GM21825 (cell line): ENCODE data around the gene SHANK1.

Experiments
- ATAC-seq: cut with Tn5 transposase; IDR thresholded peaks from one replicate; pipeline ENCODE4 v1.9.1; 2021; ENCODE audit warnings: mild to moderate bottlenecking, moderate library complexity; ENCODE audit not compliant: unreplicated experiment

Gene SHANK1

DNA sequence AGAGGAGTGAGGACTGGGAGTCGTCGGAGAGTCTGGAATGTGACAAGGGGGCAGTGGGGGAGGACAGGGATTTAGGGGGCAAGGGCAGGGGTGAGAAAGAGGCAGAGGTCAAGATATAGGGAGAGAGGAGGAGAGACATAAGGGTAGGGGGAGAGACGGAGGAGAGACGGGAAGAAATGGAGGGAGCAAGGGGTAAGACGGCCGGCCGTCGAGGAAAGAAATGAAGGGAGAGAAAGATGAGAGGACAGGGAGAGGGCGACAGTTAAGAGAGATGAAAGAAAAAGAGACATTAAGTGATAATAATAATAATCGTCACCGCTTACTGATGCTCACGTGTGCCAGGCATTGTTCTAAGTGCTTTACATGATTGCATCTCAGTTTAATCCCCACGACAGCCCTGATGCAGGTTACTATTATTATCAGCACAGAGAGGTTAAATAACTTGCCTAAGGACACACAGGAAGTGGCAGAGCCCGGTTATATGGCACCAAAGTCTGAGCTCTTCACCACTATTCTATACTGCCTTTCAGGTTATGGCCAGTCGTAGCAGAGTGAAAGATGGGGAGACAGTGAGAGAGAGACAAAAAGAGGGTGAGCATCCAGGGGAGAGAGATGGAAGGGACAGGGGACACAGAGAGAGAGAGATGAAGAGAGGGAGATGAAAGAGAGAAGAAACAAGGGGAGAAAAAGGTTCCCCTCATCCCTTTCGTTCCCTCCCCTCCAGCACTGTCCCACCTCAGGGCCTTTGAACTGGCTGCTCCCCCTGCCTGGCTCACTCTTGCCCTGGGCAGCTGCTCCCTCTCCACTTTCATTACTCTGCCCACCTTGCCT lies 56.7 kb downstream of the SHANK1 start:
- ATAC-seq = no peak

DNA sequence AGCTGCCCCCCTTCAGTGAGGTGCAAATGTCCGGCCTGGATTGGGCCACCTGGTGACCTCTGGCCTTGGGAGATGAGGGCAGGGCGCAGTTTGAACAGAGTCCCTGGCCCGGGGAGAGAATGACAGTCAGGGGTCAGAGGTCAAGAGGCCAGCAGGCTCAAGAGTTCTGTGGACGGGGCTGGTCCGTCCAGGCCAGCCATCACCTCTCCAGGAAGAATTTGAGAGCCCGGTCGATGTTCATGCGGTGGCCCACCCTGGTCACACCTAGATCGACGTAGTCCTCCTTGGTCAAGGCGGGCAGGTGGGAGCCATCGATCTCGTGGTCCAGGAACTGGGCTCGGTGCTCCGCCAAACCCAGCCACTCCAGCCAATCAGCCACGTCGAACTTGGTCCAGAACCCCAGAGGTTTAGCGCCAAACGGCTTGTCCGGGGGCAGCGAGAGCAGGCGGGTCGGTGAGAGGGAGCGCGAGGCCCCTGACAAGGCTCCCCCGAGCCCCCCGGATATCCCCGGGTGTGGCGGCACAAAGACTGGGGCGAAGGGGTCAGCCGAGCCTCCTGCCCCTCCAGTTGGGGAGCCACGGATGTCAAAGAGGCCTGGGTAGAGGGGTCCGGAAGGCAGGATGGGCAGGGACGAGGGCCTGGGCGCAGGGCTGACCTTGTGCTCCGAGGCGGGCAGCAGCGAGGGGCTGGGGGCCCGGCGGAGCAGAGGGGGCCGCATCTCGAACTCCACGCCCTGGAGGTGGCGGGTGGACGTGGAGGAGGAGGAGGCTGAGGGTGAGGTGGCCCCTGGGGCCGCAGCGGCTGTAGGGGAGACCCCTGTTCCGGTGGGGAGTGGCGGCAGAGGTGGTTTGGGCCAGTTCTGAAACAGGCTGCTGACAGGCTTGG lies 57.6 kb downstream of the SHANK1 start:
- ATAC-seq = no peak

DNA sequence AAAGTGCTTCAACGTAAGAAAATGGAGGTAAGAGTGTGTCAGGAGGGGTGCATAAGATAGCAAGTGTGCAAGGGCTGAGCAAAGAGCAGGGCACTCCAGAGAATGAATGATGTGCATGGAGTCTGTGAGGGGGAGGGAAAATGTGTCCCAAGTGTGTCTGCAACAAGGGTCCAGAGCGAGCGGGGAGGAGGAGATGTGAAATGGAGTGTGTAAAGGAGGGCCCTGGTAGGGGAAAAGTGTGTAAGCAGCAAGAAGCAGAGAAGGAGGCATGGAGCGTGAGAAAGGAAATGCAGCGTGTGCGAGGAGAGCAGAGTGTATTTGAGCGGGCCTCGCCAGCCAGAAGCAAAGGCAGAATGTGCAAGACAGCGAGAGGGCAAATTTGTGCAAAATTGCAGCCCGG lies 58.6 kb downstream of the SHANK1 start:
- ATAC-seq = no peak

DNA sequence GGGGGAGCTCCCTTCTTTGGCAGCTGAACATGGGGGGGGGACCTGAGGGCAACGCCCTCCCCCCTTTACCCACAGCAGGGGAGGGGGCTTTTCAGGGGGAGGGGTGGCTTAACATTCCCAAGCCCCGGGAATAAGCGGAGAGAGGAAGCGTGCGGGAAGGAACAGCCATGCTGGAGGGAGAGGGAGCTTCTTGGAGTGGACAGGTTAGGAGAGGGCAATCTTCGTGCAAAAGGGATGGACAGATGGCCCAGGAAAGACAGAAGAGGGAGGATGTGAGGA lies 59.6 kb downstream of the SHANK1 start:
- ATAC-seq = no peak

DNA sequence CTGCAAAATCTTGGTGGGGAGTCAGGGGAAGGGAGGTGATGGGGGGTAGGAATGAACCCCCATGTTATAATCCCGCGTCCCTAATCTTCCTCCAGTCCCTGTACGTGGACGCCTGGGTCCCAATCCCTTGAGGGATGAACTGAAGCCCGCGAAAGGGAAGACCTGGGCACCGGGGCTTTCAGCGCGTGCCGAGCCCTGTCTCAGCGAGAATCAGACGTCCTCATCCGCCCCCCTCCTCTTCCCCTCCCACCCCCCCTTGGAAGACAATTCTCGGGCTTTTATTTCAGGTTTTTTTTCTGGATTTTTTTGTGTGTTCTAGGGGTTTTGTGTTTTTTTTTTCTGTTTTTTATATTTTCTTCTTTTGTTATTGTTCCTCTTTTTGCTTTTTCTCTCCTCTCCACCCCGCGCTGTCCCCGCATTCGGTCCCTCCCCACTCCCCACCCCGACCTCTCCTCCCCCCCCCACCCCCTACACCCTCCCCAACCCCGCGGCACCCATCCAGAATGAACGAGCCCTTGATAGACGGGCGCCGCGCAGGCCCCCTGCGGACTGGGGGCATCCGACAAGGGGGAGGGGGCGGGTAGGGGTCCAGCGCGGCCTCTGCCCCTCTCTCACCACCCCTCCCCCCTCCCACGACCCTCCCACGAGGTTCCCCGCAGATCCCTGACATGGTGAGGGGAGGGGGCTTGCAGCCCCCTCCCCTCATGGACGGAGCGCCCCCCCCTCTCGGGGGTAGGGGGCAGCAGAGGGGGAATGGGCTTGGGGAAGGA lies 60.1 kb downstream of the SHANK1 start:
- no peak for ATAC-seq

DNA sequence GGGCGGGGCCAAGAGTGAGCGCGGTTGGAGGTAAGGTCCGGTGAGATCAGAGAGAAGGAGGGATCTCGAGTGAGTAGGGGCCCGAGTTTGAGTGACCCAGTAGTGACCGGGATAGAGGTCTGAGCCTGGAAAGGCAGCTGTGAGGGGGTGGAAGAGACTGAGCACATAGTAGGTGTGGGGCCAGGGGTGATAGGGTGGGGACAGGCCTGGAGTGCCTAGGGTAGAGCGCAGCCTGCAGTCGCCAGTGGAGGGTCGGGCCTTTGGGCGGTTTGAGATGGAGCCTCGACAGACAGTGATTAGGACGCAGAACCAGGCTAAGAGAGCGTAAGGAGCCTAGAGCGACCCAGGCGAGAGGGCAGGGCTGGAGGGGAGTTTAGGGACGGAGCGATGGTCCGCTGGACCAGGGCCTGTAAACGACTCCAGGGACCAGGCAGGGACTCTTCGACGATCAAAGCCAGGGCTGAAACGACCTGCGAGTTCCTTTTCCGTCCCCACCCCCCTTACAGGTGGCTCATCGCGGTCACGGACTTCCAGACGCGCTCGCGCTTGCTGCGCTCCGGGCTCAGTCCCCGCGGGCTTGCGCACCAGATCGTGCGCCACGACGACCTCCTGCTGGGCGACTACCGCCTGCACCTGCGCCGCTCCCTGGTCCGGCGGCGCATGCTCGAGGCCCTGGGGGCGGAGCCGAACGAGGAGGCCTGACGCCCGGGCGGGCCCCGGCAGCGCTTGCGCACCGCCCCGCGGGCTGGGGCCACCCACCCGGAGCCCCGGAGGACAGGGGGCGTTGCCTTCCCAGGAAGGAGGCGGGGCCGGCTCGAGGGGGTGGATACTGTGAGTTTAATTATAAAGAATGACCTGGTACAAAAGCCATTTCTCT lies 60.9 kb downstream of the SHANK1 start:
- no peak for ATAC-seq

DNA sequence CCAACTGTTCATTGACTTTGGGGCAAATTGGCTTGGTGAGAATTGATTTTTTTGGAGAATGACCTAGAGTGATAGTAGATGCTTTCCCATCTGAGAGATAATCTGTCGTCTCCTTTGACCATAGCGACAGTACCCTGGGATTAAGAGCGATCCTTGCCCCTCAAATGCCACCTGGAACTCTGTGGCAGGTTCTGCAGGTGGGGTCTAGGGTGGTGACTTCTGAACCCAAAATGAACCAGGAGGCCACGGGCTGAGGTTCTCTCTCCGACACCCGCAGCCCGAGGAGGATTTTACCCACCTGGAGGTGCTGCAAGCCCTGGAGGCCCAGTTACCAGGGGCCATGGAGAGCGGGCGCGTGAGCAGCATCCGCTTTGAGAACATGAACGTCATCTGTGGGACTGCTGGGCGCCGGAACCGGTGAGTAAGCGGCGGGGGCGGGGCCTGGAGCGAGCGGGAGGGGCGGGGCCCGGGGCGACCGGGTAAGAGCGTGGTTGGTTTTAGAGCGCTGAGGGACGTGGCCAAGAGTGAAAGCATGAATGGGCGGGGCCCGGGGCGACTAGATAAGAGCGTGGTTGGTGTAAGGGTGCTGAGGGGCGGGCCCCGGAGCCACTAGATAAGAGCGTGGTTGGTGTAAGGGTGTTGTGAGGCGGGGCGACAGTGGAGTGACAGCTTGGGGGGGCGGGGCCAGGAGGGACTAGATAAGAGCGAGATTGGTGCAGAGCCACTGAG lies 61.7 kb downstream of the SHANK1 start:
- ATAC-seq = peak; percentile 49

DNA sequence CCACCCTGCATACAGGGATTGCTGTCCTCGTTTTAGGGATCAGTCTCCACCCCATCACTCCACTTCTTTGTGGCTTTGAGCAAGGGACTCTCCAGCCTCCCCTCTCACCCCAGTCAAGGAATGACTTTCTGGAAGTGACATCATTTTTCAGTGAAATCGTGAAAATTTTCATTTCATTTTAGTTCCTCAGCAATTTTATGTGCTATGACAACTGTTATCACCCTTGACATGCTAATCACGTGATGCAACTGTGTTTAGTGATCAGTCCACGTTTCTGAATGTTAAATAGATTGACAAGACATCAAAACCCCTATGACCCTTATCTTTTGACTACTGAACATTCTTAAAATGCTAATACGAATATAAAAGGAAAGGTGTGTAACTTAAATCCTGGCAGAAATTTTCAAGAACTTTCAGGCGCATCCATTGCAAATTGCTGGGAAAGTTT lies 62.4 kb downstream of the SHANK1 start:
- no peak for ATAC-seq

DNA sequence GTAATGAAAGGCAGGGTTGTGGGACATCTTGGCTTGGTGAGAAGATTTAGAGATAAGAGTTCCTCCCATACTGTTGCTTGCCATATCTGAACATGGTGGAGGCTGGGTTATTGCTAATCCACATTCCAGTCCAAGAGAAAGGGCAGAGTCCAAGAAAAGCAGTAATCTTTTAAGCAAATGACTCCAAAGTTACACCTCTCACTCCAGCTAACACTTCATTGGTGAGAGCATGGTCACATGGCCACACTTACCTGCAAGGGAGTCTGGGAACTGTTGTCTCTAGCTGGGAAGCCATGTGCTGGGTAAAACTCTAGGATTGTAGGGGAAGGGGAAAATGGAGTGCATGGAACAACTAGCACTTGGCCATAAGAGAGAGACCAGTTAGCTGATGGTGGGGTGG lies 64.7 kb downstream of the SHANK1 start:
- ATAC-seq = no peak

DNA sequence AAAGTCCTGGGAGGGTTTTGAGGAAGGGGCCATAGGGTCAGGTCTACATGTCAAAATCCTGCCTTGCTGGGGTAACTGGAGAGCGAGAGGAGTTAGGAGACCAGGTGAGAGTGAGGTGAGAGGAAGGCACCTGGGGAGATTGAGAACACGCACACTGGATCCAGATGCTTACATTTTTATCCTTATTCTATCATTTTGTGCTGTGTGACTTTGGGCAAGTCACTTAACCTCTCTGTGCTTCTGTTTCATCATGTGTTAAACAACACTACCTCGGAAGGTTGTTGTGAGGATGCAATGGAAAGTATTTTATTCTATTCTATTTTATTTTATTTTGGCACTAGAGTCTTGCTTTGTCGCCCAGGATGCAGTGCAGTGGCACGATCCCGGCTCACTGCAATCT lies 66.9 kb downstream of the SHANK1 start:
- ATAC-seq = no peak

DNA sequence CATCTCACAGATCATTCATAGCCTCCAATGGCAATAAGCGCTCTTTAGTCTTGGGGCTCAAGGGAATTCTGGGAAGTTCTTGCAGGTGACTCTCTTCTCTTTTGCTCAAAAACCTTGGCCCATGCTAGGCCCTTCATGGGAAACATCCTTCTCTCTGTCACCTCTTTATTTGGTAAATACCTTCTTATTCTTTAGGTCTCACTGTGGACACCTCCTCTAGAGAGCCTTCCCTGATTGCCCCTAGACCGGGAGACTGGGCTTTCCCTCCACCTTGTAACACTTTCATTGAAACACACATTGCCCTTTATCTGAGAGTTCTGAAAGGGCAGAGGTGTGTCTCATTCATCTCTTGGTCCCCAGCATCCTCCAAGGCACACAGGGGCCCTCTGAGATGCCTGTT lies 68.4 kb downstream of the SHANK1 start:
- no peak for ATAC-seq

DNA sequence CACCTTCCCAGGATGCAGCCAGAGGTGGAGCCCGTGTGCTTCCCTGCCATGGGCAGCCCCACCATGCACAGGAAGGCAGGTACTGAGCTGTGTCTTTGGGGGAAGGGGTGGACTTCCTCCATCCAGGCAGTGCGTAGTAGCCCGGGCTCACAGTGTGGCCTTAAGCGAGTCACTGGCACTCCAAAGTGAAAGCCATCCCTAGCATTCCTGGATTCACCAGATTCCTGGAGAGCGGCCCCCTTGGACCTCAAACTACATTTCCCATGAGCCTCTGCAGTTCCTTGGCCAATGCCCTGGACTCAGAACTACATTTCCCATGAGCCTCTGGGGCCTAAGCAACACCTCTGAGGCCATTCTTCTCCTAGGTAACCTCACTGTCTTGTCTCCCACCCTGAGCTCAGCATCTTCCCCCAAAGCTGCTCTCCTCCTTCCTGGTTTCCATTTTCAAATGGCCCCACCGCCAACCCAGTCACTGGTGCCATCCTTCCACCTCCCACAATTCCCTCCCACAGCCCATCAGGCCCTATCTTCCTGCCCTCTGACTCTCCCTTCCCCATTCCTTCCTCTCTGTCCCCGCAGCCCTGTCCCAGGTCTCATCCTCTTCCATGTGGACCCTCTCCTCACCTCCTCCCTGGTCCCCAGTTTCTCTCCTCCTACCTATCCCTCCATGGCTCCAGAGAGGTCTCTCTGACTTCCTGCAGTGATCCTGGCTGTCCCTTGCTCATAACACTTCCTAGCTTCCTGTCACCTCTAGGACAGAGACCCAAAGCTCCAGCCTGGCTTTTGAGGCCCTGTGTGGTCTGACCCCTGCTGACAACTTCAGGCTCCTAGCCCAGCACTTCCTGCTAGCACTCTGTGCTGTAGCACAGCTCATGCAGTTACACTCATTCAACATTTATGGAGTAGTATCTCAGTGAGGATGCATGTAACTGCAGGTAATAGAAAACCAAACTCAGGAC lies 69.9 kb downstream of the SHANK1 start, which contains the start of gene C19orf81:
TSS of gene C19orf81 (plus strand) at position 13 of the 959 bp plus-strand sequence. CDS start at position 13, 0 bp downstream.
- no peak for ATAC-seq

DNA sequence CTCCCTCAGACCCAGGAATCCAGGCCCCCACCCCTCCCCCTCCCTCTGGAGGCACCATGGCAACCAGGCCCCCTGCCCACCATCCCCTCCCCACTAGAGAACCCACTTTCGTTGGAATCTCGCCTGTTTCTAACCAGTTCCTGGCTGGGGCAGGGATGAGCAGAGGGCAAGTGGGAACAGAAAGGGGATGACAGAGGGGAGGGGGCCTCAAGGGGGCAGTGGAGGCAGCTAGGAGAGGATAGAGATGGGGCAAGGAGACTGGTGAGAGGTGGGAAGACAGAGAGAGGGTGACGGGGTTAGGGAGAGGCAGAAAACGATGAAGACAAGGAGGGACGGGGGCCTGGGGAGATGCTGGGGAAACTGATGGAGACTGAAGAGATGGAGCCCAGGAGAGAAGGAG lies 70.9 kb downstream of the SHANK1 start:
- no peak for ATAC-seq

DNA sequence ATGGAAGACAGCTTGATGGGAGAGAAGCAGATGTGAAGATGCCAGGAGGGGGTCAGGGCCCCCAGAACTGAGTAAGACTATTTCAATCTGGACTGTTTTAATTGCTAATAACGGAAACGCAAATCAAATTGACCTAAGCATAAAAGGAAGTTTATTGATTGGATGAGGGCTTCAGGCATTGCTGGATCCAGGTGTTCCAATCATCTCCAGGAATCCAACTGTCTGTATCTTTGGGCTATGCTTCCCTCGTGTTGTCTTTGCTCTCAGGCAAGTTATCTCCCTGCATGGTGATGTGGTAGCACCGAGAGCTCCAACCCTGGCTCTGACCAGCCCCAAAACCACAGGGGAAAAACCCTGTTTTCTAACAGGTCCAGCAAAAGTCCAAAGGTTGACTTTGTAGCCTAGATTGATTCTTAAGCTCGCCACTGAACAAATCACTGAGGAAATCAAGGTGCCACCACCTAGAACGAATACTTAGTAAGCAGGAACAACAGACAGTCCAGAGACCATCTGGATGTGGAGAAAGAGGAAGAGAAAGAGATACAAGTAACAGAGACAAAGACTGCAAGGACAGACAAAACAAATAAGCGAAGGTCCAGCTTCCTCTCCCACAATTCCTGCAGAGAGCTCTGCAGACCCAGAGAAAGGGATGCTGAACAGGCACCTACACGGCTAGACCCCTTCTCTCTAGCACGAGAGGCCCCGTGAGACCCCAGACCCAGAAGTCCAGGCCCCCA lies 71.6 kb downstream of the SHANK1 start:
- no peak for ATAC-seq

DNA sequence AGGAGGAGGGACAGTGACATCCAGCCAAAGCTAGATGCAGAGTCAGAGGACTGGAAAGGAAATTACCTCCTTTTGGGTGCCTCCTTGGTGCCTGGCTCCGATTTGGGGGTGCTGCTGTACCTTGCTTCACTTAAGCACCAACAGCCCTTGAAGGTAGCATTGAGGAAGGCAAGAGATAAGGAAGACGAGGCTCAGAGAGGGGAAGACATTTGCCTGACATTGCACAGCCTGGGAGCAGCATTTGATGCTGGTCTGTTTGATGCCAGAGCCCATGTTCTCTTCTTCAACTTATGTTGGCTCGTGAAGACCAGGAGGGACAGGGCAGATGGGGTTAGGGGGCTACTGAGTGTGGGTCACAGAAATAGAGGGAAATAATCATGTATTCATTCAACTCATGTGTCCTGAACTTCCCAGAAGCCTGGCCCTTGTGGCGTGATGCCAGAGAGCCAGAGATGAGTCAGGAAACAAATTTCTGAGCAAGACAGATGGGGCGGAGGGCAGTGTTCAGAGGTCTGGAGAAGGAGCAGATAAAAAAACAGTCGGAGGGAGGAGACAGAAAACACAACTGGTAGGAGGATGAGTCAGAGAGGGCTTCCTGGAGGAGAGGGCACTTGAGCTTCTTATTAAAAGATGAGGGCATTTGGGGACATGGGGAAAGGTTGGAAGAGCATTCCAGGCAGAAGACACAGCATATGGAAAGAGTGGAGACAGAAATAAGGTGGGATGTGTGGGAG lies 73.4 kb downstream of the SHANK1 start:
- ATAC-seq = no peak

DNA sequence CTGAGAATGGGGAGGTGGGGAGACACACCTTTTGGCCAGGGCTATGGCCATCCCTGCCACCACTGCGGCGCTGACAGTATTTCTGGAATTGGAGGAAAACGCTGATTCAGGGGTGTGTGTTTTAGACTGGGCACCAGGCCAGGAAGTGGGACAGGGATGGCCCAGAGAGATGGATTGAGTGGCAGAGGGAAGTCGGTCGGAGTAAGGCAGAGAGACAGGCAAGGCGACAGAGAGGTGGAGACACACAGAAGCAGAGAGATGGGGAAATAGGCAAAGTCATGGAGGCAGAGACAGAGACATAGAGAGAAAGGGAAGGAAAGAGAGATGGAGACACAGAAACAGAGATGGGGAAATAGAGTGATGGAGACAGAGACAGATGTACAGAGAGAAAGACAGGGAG lies 74.5 kb downstream of the SHANK1 start:
- no peak for ATAC-seq

DNA sequence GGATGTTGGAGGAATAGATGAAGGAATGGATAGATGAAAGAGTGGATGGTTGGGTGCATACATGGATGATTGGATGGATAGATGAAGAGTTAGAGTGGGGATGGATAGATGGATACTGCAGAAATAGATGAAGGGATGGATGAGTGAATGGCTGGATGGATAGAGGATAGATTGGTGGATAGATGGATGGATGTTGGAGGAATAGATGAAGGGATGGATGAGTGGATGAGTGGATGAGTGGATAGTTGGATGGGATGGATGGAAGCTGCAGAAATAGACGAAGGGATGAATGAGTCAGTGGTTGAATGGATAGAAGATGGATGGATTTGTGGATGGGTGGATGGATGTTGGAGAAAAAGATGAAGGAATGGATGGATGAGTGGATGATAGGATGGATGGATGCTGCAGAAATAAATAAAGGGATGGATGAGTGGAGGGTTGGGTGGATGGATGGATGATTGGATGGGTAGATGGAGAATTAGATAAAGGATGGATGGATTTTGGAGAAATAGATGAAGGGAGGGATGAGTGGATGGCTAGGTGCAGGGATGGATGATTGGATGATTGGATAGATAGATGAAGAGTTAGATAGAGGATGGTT lies 75.2 kb downstream of the SHANK1 start:
- no peak for ATAC-seq
